Endothelial cell of hepatic sinusoid (primary cell): ENCODE results near the gene PLPP1.

ENCODE experiments used
- in situ Hi-C: cut with HindIII; loops from 2 replicates; pipeline ENCODE4 v1.10.0; 2017; ENCODE audit warnings: low sequenced_read_pairs

The PLPP1 gene

DNA sequence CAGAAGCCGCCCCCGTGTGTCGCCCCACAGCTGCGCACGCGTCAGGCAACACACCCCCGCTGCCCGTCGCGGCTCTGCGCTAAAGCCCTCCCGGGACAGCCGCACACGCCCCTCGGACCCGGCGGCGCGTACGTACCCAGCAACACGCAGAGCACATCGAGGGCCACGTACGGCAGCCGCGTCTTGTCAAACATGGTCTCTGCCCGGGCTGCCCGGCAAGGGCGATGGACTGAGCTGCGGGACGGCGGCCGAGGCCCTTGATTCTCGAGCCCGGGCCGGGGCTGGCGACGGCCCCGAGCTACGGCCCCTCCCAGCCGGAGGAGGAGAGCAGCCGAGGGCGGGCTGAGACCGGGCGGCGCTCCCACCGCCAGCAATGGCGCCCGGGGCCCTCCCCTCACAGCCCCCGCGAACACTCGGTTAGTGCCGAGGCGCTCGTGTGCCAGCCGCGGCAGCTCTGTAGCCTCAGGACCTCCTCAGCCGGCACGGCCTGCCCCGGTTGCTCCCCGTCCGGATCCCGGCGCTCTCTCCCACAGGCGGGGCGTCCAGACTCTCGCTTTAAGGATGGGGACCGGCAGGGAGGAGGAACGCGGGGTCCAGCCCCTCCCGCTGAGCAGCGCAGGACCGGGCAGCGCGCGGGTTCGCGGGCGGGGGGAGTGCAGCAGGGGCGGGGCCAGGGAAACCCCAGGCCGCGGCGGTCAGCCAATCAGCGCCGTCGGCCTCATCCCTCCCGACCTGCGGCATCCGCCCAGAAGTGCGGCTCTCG, at the start of gene PLPP1:
TSS of gene PLPP1 (minus strand) at position 529 of the 763 bp plus-strand sequence. CDS start at position 194, 335 bp downstream.
- in situ Hi-C loops: no loop called here

DNA sequence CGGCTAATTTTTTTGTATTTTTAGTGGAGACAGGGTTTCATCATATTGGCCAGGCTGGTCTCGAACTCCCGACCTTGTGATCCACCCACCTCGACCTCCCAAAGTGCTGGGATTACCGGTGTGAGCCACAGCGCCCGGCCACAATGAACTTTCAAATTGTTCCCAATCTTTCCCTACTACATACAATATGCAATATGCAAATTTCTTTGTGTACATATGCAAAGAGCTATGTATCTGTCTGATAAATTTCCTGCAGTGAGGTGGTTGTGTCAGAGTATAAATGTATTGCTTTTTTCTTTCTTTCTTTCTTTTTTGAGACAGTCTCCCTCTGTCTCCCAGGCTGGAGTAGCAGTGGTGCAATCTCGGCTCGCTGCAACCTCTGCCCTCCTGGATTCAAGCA, 48.8 kb upstream of the PLPP1 start:
- in situ Hi-C loops: no loop called here

DNA sequence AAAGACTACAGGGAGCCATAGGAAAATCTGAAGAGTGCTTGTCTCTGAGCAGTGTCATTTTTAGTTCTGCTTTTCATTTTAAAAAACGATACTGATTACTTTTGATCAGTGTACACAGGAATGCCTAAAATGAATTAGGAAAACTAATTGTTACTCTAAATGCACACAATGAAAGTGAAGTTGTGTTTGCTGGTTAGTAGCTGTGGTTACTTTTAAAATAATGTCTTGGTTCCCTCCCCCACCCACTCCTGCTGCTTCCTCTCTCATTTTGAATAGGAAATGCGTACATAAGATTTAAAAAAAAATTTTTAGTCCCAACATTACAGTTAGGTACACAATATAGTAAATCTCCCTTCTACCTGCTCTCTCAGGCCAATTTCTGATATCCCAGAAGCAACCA, 47.5 kb upstream of the PLPP1 start:
- in situ Hi-C loops: no loop called here

DNA sequence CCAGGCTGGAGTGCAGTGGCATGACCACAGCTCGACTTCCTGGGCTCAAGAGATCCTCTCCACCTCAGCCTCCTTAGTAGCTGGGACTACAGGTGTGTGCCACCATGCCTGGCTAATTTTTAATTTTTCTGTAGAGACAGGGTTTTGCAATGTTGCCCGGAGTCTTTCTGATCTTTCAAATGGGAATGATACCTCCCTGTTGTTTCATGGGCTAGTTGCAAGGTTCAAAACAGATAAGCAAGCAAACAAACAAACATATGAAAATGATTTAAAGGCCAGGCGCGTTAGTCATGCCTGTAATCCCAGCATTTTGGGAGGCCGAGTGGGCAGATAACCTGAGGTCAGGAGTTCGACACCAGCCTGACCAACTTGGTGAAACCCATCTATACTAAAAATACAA, 45.3 kb upstream of the PLPP1 start:
- in situ Hi-C loops: no loop called here

DNA sequence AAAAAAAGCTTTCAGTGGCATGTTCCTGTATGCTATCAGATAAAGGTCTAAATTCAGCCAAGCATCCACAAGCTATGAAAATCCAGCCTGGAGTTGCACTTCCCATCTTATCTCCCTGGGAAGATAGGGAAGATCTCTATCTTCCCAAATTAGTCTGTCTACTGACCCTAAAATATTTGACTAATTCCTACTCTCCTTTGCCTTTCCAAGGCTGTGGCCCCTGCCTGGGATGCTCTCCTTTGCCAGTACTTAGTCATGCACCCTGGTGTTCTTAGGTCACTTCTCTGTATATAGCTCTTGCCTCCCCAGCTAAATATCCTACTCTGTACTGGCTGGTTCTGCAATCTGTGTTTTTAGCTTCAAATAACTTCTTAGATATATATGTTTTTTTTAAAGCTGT, 44.0 kb upstream of the PLPP1 start:
- in situ Hi-C loops: loop anchor here (5.0 kb wide), 1 partner anchor 49 kb away; no protein-coding TSS in a partner anchor

DNA sequence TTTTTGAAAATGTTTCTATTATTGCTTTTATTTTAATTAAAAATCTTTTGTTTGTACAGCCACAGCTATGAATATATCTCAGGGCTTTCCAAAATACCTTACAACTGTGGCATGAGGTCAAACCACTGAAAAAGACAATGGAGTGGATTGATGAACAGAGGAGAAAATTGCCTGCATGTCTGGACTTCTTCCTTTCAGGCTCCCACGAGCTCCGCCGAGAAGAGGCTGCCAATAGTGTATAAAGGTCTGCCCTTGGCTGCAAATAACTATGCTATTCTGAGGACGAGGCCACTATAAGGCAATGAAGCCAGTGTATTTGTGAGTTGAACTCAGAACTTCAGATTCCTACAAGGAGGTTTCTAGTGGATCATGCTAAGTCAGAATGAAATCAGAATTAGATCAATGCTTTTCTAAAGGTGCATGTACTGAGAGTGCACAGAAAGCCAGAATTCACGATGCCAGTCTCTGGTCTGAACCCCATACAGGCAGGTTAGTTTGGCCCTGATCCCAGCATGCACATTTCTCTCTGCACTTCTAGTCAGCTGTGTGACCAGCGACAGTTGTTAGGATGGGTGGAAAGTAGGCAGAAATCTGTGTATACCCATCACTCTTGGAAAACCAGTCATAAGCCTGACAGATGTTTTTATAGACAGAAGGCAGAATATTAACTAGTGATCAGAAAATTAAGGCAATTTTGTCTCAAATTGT, 42.7 kb upstream of the PLPP1 start:
- in situ Hi-C loops: loop anchor here (5.0 kb wide), 1 partner anchor 50 kb away; no protein-coding TSS in a partner anchor

DNA sequence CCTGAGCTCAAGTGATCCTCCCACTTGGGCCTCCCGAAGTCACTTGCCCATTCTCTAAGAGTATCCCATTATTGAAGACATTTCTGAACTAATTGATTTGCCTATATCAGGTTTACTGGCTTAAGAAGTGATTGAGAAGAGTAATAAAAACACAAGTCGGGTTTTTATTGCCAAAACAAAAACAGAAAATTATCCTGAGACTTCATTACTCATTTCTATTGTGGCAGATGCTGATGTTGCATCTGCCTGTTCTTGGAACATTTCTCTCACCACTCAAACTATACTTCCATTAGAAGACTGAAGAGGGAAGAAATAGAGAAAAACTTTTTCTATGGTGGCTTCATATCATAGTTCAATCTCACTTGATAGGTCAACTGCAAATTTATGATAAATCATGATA, 41.9 kb upstream of the PLPP1 start:
- in situ Hi-C loops: loop anchor here (5.0 kb wide), 1 partner anchor 51 kb away; no protein-coding TSS in a partner anchor

DNA sequence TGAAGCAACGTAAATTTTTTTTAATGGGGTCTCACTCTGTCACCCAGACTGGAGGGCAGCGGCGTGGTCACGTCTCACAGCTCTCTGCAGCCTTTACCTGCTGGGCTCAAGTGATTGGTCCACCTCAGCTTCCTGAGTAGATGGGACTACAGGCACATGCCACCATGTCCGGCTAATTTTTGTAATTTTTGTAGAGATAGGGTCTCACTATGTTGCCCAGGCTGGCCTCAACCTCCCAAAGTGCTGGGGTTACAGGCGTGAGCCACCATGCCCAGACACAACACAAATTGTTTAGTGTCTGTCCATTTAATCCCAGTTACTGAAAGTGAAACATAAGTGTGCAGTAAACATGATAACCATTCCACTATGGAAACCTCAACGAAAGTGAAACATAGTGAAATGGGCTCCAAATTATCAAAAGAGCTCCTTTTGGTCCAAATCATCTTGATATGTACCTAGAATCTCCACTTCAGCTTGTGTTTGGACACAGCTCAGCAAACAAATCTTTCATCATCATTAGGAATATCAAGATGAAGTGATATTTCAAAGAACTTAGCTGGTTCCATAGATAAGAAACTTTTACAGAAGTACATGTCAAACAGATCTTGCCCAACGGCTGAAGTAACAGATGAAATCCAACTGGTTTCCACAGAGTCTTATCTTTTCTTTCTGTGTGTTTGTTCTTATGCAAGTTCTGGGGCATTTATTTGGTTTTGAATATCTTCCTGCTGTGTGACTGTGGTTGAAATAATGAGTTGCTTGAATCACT, 41.2 kb upstream of the PLPP1 start:
- in situ Hi-C loops: loop anchor here (5.0 kb wide), 1 partner anchor 51 kb away; no protein-coding TSS in a partner anchor

DNA sequence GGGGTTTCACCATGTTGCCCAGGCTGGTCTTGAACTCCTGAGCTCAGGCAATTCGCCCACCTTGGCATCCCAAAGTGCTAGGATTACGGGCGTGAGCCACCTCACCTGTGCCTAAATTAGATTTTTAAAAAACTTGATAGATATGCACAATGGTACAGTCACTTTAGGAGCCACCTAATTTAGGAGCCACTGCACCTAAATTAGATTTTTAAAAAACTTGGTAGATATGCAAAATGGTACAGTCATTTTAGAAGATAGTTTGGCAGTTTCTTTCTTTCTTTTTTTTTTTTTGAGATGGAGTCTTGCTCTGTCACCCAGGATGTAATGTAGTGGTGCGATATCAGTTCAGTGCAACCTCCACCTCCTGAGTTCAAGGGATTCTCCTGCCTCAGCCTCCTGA, 37.8 kb upstream of the PLPP1 start:
- in situ Hi-C loops: no loop called here

DNA sequence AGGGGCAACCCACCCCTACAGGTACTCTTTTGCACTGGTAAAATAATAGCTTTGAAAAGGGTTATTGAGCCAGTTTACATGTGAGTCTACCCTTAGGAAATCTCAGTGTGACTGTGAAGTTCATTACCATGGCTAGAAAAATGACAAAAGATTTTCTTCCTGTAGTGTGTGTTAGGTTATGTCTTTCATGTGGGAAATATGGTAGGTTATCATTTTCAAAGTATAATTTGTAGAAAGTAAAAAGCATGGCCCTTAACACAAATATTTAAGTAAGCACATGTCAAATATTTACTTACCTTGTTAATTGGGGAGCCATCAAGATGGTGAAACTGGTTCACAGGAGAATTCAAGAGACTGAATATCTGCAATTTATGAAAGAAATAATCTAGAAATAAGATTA, 37.3 kb upstream of the PLPP1 start:
- in situ Hi-C loops: no loop called here

DNA sequence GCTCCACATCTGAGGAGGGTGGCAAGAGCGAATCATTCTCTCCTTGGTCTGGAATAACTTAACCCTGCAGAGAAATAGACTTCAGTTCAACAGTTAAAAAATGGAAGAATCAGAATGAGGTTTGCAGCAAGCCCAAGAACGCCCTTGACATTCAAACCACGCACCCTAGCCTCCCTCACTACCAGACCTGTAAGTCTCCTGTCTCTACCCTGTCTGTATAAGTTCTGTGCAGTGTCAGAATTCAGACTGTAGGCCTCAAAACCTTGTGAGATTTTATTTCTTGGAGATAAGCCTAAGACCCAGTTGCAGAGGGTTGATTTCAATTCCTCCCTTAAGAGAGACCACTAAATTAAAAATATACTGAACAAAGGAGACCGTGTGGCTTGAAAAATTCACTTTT, 35.8 kb upstream of the PLPP1 start:
- in situ Hi-C loops: no loop called here

DNA sequence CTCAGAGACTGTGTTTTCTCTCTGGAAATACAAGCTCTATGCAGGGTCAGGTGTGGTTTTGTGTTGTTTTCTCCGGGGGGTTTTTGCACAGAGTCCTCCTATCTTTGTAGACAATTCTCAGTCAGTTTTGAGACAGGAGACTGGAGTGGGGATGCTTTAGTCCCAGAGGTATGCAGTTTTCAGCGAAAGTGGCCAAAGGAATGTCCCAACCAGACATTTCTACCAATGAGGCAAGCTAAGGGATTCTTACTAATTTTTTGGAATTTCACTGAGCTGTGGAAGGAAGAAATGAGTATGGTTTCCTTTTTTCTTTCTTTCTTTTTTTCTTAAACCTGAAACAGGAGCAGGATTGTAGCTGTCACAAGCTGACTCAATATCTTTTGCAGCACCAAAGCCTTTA, 35.3 kb upstream of the PLPP1 start:
- in situ Hi-C loops: no loop called here

DNA sequence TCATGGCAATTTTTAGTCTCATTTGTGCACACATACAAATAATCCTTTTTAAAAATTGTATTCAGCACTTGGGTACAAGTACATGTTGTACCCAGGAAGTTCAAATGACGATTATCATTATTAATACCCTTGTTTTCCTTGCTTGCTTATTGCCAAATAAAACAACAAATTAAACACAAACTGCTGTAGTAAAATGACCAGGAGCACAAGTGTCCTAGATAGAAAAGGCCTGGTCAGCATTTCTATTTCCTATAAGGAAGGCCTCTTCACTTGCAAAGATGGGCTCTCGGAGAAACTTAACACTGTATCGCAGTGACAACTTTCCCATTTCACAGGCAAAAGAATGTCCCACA, 34.7 kb upstream of the PLPP1 start:
- in situ Hi-C loops: no loop called here

DNA sequence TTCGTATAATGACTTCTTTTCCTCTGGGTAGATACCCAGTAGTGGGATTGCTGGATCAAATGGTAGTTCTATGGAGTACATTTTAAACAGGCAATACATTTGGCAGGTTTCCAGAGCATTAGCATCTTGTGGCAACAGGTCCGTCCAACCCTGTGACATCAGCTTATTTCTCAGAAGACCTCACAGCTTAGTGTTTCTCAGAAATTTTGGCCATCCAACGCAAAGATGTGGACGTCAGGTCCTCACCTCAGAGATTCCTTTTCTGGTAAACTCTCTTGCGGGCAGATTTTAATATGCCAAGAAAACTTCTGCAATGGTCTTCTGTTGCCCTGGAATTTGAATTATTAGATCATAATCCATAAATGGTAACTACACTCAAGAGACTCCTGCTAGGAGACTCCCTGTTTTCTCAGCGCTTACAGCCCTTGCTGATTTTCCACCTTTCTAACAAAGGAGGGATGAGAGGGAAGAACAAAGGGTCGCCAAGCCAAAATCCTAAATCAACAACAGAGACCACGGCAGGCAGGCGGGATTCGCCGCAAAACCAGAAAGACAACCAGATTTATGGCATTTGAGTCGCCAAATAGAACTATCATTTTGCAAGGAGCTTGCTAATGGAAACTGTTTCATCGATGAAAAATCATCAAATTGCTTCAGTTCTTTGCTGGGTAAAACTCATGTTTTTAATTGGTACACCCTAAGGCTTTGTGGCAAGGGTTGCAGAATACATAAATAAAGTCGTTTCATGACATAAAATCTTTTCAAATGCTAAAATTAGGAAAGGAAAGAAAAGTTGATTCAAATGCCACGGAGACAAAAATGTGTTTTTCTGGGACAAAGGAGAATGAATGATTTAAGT, 34.1 kb upstream of the PLPP1 start:
- in situ Hi-C loops: no loop called here

DNA sequence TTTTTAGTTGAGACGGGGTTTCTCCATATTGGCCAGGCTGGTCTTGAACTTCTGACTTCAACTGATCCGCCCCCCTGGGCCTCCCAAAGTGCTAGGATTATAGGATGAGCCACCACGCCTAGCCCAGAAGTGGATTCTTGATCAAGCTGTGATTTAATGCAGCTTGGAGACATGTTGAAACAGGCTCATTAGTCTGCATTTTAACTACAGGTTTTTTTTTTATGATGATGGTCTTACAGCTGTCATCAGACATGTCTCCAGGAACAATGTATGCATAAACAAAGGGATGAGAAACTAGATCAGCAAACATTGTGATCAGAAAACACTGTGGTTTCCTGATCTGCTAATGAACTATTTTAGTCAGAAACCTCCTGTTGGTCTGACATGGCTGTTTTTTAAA, 30.0 kb upstream of the PLPP1 start:
- in situ Hi-C loops: no loop called here

DNA sequence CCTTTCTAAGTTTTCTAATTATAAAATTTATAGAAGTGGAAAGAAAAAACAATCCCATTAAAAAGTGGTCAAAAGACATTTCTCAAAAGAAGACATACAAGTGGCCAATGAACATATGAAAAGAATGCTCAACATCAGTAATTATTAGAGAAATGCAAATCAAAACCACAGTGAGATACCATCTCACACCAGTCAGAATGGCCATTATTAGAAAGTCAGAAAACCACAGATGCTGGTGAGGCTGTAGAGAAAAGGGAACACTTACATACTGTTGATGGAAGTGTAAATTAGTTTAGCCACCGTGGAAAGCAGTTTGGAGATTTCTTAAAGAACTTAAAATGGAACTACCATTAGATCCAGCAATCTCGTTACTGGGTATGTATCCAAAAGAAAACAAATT, 23.7 kb upstream of the PLPP1 start:
- in situ Hi-C loops: no loop called here

DNA sequence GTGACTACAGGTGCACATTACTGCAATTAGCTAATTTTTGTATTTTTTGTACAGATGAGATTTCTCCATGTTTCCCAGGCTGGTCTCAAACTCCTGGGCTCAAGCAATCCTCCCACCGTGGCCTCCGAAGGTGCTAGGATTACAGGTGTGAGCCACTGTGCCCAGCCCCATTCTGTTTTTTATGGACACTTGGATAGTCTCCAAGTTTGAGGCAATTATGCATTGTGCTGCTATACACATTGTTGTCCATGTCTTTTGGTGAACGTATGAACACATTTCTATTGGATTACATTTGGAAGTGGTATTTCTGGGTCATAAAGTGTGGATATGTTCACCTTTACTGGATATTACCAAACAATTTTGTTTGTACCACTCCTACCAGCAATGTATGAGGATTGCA, 22.4 kb upstream of the PLPP1 start:
- in situ Hi-C loops: no loop called here

DNA sequence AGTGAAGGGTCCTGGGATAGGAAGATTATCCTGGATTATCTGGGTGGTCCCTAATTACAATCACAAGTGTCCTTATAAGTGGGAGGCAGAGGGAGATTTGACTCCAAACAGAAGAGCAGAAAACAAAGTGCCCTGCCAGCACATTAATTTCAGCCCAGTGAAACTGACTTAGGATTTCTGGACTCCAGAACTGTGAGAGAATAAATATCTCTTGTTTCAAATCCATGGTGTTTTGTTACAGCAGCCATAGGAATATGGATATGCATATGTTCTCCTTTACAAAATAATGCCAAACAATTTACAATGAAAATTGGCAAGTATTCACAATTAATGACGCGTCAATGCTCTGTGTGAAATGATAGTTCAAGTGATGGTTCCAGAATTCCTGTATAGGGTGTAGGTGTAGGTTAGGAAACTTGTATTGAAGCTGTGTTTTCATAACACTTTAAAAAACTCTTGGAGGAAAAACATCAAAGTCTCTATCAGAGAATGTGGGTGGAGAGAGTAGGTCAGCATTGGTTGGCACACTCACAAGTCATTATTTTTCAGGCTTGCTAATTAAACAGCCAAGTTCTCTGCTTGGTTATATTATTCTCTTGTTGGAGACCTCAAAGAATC, 19.9 kb upstream of the PLPP1 start:
- in situ Hi-C loops: no loop called here

DNA sequence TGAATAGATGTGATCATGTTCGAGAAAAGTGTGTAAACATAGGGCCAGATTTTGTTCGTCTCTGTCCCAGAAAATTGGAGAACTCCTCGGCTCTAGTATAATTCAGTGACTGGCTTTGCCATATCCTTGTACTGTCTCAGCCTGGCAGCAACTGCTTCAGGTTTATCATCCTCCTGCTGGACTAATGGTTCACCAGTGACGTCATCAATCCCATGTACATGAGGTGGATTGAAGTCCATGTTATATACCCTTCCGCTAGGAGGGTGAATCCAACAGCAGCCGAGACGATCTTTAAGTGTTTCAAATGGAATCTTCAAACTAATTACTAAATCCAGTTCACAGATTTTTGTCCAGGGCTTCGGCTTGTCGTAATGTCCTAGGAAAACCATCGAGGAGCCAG, 17.1 kb upstream of the PLPP1 start:
- in situ Hi-C loops: no loop called here

DNA sequence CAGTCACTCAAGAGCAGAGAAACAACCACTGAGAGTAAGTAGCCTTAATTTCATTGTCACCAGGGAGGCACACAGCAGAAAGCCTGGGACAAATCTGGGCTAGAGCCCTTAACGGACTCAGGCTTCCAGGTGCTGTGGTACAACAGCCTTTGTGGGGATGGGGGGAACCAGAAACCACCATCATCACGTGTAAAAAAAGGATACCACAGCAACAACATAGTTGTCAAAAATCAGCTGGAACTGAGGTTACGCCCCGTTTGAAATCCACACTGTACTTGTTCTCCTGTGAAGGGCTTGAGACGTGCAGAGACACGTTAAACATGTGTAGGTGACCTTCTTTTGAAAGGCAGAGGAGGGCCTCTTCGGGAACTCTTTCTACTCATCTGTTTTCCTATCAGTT, 16.6 kb upstream of the PLPP1 start:
- in situ Hi-C loops: no loop called here
